Measurements from ENCODE around the gene RANBP3L.
A peak's percentile ranks its signal among the peaks of the same experiment; 100 is the strongest.
"Not testable (repeated sequence)": the region's sequence is repeated elsewhere in the genome, so short reads cannot be mapped to it uniquely, and the experiment has no call there.

The RANBP3L gene

GRCh38 chr5:36285837-36286615, 15.7 kb downstream of the RANBP3L start:
- ATAC-seq (no peak), DNase-seq (no peak)

- ATAC-seq, DNase-seq: not testable (repeated sequence)
Measured at GRCh38 chr5:36283775-36284174, 17.9 kb downstream of the RANBP3L start.

GRCh38 chr5:36281626-36282025, 20.1 kb downstream of the RANBP3L start:
- ATAC-seq (no peak), DNase-seq (no peak)

GRCh38 chr5:36279054-36279698, 22.5 kb downstream of the RANBP3L start:
- DNase-seq (no peak), ATAC-seq (no peak)

GRCh38 chr5:36277521-36278176, 24.1 kb downstream of the RANBP3L start:
- ATAC-seq (peak; percentile 28), DNase-seq (no peak)

- ATAC-seq = no peak
Measured at GRCh38 chr5:36276864-36277263, 24.8 kb downstream of the RANBP3L start.

GRCh38 chr5:36273809-36274526, 27.7 kb downstream of the RANBP3L start:
- DNase-seq = no peak
- ATAC-seq = no peak

More at GRCh38 chr5:36276864-36277263, 24.8 kb downstream of the RANBP3L start:
- DNase-seq = no peak

- DNase-seq = no peak
- ATAC-seq = no peak
Measured at GRCh38 chr5:36272136-36272690, 29.5 kb downstream of the RANBP3L start.

GRCh38 chr5:36270876-36271575, 30.7 kb downstream of the RANBP3L start:
- DNase-seq (no peak), ATAC-seq (no peak)

GRCh38 chr5:36270175-36270574, 31.5 kb downstream of the RANBP3L start:
- ATAC-seq (no peak), DNase-seq (no peak)

- no peak for DNase-seq
- ATAC-seq = no peak
Measured at GRCh38 chr5:36269478-36269877, 32.2 kb downstream of the RANBP3L start.

GRCh38 chr5:36267905-36268304, 33.8 kb downstream of the RANBP3L start:
- ATAC-seq = no peak
- no peak for DNase-seq

- DNase-seq (no peak), ATAC-seq (no peak)
Measured at GRCh38 chr5:36264202-36264760, 37.4 kb downstream of the RANBP3L start.

- DNase-seq (no peak), ATAC-seq (no peak)
Measured at GRCh38 chr5:36261186-36261585, 40.5 kb downstream of the RANBP3L start.

- no peak for ATAC-seq
- no peak for DNase-seq
Measured at GRCh38 chr5:36253575-36253974, 48.1 kb downstream of the RANBP3L start.

GRCh38 chr5:36252722-36253365, 48.9 kb downstream of the RANBP3L start:
- ATAC-seq = no peak
- DNase-seq = no peak

- no peak for DNase-seq
- ATAC-seq = no peak
Measured at GRCh38 chr5:36251218-36251617, 50.5 kb downstream of the RANBP3L start.

- DNase-seq (no peak), ATAC-seq (no peak)
Measured at GRCh38 chr5:36250427-36250826, 51.3 kb downstream of the RANBP3L start.

- DNase-seq (no peak), ATAC-seq (no peak)
Measured at GRCh38 chr5:36246036-36246800, 55.5 kb downstream of the RANBP3L start.

- ATAC-seq (no peak), DNase-seq (no peak)
Measured at GRCh38 chr5:36244076-36244475, 57.6 kb downstream of the RANBP3L start.

Data from stimulated activated naive CD8-positive, alpha-beta T cell treated with anti-CD3 and anti-CD28 coated beads, Interleukin-15, Interleukin-2, amounts not matched to agents 100 U/mL and 50 U/mL, for 24 hours (primary cell).